HG03196 (cell line): ENCODE results near the gene DDX24.

Experiments
- ATAC-seq: cut with Tn5 transposase; IDR thresholded peaks from one replicate; pipeline ENCODE4 v1.9.1; 2021; ENCODE audit not compliant: unreplicated experiment

The DDX24 gene

GRCh38 chr14:94050231-94050880, 30.6 kb downstream of the DDX24 start:
- ATAC-seq, result no peak

GRCh38 chr14:94049625-94050023, 31.4 kb downstream of the DDX24 start:
- ATAC-seq, result no peak

DNA sequence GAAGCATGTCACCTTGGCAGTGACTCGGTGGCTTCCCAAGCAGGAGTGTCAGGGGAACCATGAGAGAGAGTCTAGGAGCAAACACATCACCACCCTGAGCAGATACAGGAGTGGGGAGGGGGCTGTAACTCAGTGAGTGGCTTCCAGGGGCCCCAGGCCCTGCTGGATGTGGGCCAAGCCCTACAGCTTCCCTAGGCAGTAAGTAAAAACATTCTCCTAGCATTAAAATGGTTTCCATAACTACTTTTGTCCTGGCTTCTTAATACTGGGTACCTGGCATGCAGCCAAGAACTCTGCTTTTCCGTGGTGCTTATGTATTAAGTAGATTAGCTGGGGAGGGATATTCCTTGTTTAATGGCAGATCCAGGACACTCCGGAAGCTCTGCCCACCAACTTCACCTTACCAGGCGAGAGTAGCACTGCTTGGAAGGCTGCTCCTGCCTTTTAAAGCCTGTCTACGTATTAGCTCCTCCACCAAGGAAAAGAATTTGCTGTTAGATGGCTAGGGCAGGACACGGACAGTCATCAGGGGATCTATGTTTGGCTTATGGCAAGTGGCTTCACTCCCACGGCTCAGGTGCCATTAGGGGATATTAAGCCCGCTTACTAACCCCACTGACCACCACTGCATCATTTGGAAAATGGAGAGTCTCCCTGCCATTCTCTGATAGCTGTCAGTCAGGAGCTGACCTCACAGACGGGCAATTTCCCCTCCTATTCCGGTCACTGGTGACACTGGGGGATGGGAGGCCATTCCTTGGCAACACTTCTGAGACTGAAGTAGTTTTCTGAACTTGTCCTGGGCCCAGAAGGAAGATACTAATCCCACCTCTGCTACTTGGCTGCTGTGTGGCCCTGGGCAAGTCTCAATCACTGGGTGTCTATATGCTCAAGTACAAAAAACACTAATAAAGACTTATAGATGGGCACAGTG, 32.0 kb downstream of the DDX24 start:
- no peak for ATAC-seq

DNA sequence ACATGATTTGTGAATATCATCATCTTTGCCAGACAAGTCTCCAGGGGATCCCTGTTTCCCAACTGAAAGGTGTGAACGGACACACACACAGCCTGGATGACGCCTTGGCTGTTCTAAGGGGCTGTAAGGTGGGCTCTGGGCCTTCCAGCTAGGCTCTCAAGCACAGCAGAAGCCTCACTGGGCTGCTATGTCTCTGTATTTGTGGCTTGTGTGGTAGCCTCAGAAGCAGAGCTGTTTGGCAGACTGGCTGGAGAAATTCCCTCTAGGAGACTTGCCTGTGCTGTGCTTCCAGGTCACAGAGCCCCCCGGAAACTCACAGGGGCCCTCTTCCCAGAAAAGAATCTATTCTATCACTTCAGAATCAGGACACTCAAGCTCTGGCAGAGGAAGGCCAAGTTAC, 33.4 kb downstream of the DDX24 start:
- ATAC-seq, result no peak

- ATAC-seq, result no peak
These were observed 34.2 kb downstream of the DDX24 start for GRCh38 chr14:94046696-94047250.

DNA sequence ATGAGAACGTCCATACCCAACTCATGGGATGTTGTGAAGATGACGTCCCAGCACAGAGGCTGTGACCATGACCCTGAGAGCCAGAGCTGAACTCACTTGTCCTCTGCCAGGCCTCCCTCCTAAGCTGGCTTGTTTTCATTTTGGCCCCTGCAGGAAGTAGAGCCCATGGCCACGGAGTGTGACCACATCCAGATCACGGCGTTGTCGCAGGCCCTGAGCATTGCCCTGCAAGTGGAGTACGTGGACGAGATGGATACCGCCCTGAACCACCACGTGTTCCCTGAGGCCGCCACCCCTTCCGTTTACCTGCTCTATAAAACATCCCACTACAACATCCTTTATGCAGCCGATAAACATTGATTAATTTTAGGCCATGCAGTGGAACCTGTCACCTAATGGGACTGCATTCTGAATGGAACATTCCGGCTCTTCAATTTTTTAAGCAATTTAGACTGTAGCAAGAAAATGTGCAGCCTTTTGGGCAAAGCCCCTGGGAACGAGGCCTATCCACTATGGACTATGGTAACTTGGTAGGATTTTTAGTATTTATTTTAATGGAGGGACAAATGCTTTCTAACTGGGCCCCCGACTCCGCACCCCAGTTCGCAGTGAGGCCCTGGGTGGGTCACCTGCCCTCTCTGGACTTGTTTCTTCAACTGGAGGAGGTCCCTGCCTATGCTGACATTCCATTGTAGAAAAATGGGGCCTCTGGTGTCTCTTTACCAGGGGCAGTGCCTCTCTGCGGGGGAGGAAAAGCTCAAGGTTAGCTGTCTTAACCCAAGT, 35.2 kb downstream of the DDX24 start:
- ATAC-seq, result no peak

GRCh38 chr14:94045101-94045500, 35.9 kb downstream of the DDX24 start:
- no peak for ATAC-seq

DNA sequence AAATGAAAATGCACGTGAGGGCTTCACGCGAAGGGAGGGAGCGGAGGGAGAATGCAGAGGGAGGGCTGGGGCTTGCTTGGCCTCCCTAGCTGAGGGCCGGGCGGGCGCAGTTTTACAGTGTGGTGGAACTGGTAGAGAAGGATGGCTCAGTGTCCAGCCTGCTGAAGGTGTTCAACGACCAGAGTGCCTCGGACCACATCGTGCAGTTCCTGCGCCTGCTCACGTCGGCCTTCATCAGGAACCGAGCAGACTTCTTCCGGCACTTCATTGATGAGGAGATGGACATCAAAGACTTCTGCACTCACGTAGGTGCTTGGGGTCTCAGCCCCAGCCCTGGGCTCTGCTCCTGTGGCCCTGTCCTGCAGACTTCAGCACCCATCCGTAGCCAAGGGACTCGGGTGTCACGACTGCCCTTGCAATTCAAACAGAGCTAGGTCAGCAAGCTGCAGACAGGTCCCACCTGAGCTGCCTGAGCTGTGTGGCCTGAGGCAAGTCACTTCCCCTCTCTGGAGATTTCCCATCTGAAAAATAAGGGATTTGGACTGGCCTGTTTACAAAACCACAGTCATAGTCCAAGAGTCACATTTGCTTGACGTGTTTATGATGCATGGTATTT, 36.4 kb downstream of the DDX24 start:
- no peak for ATAC-seq

GRCh38 chr14:94043756-94044475, 37.1 kb downstream of the DDX24 start:
- ATAC-seq, result no peak

GRCh38 chr14:94043111-94043755, 37.8 kb downstream of the DDX24 start:
- ATAC-seq, result no peak

GRCh38 chr14:94042433-94043091, 38.4 kb downstream of the DDX24 start:
- ATAC-seq, result no peak

DNA sequence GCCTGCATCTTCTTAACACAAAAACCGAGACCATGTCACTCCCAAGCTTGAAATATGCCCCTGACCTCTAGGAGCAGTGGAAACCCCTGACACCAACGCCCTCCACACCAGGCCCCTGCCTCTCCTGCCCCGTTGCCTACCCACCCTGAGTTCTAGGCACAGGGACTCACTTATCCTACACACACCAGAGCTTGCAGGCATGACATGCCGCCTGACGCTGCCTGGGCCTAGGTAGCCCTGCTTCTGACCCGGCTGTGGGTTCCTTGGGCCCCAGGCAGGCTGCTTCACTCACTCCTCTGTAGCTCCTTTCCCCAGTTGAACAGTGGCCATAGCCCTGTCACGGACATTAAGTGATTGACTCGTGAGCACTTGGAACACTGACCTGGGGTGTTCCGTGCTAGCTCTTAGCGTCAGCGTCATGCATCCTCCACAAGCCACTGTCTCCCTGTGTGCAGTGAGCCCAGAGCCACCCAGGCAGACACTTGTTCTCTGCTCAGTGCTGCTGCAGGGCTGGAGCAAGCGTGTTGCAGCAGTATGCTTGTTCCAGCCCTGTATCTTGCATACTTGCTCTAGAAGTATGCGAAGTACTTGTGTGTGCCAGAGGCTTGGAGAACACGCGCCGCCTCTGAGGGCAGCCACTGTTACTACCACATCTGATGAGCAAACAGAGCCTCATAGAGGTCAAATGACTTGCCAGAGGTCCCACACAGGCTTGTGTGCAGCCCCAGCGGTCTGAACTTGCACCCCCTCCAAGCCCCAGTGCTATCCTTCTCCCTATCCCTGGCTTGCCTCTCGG, 39.3 kb downstream of the DDX24 start:
- no peak for ATAC-seq

GRCh38 chr14:94040796-94041195, 40.2 kb downstream of the DDX24 start:
- no peak for ATAC-seq

- ATAC-seq, result no peak
These were observed 40.8 kb downstream of the DDX24 start for GRCh38 chr14:94040247-94040646.

DNA sequence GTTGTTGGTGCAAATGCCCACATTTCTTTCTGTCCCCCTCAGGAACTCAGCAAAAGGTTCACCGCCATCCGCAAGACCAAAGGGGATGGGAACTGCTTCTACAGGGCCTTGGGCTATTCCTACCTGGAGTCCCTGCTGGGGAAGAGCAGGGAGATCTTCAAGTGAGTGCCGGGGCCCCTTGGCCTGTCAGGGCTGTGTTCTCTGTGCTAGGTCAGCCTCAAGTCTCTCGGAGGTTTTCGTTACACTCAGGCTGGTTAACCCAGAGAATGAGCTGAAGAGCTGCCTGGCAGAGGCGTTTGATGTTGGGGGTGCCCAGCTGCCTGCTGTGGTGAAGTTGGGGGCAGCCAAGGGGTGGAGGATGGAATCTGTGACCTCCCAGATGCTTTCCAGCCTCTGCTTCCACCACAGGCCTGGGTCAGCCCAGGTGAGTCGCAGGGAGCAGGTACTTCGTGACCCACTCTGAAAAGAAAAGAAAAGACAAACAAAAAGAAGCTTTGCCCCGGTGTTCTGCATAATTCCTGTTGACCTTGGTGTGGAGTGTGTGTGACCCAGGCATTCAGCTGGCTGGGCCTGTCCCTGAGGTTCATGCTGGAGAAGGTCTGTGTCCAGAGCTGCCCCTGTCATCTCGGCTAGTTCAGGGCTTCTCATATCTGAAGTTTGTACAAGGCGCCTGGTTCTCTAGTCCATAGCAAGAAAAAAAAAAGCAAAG, 41.9 kb downstream of the DDX24 start:
- no peak for ATAC-seq

DNA sequence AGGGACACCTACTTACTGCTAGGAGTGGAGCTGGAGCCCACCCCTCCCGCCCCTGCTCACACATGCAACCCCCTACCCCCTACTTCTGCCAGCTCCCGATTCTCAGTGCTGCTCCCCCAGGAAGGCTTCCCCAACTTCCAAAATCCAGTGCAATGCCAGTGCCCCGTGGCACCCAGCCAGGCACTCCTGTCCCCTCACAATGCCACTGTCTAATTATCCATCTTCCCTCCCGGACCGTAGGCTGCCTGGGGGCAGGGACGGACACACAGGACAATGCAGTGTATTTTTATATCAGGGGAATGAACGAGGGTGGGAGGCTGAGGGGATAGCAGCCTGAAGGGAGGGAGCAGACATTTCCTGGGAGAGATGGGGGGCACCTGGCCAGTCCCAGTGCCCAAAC, 42.5 kb downstream of the DDX24 start:
- no peak for ATAC-seq

DNA sequence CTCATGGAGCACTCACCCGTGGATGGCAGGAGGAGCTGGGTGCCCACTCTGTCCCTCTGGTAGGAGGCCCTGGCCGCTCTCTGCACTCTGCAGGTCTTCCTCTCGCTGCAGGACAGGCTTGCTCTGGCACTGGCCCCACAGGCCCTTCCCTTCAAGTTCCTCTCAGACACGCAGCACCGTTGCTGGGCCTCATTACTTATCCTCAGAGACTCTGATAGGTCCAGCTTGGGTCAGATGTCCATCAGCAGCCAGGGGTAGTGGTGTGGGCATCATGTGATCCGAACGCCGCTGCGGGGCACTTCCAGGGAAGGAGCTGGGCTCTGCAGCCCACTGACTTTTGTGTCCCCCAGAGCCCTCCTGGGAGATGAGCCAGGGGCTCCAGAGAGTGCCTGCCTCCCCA, 43.0 kb downstream of the DDX24 start:
- no peak for ATAC-seq
